HepG2 (cell line): ENCODE results near the gene HSP90AB1. TPM values are rescaled to one million over a fixed set of nuclear protein-coding genes. Genes with fewer than 3 reads are reported as not detected.

Source experiments
- FOXP4 ChIP-seq: sonication (generic); formaldehyde crosslinking; IDR thresholded peaks from 2 replicates; pipeline ENCODE4 v1.4.0; 2020; ENCODE audit warnings: missing genetic modification reagents
- HMGXB4 ChIP-seq, 2 experiments: sonication (generic) in 1 of 2; formaldehyde crosslinking in 1 of 2; IDR thresholded peaks; 2 replicates each; pipeline versions ENCODE4 v1.4.0 to v1.6.1; 2018 to 2020; ENCODE audit warnings: missing genetic modification reagents in 2 of 2, borderline replicate concordance in 1 of 2, low read depth in 1 of 2, mild to moderate bottlenecking in 1 of 2, missing biosample characterization in 1 of 2
- IRF9 ChIP-seq: sonication (generic); formaldehyde crosslinking; IDR thresholded peaks from 2 replicates; pipeline ENCODE4 v1.8.0; 2022; ENCODE audit warnings: missing genetic modification reagents, mild to moderate bottlenecking, borderline replicate concordance
- MXD1 ChIP-seq: sonication (generic); formaldehyde crosslinking; IDR thresholded peaks from 2 replicates; pipeline ENCODE4 v1.4.0; 2020; ENCODE audit warnings: mild to moderate bottlenecking, missing genetic modification reagents
- NCOA1 ChIP-seq: sonication (generic); formaldehyde crosslinking; IDR thresholded peaks from 2 replicates; pipeline ENCODE4 v1.9.0; 2021; ENCODE audit warnings: missing genetic modification reagents
- NCOA5 ChIP-seq: sonication (generic); formaldehyde crosslinking; IDR thresholded peaks from 2 replicates; pipeline ENCODE4 v1.4.0; 2020; ENCODE audit warnings: missing genetic modification reagents
- SALL2 ChIP-seq: sonication (generic); formaldehyde crosslinking; IDR thresholded peaks from 2 replicates; pipeline ENCODE4 v1.8.1; 2023; ENCODE audit warnings: mild to moderate bottlenecking, missing genetic modification reagents, inconsistent platforms
- SMARCC2 ChIP-seq: fragments of 450-650 bp; IDR thresholded peaks from 2 replicates; pipeline ENCODE4 v1.6.1; 2017; ENCODE audit warnings: antibody characterized with exemption, mild to moderate bottlenecking
- SUZ12 ChIP-seq: fragments of 150-350 bp; IDR thresholded peaks from 2 replicates; pipeline ENCODE4 v1.6.1; 2014; ENCODE audit warnings: low read depth, low read length
- ZBTB14 ChIP-seq: sonication (generic); formaldehyde crosslinking; IDR thresholded peaks from 2 replicates; pipeline ENCODE4 v1.4.0; 2020; ENCODE audit warnings: missing genetic modification reagents
- ZBTB40 ChIP-seq, 2 experiments: fragments of 450-650 bp in 1 of 2; sonication (generic) in 1 of 2; formaldehyde crosslinking in 1 of 2; IDR thresholded peaks; 2 replicates each; pipeline versions ENCODE4 v1.6.1 to v1.8.0; 2016 to 2022; ENCODE audit warnings: antibody characterized with exemption in 1 of 2, mild to moderate bottlenecking in 1 of 2, missing genetic modification reagents in 1 of 2
- polyA plus RNA-seq, 8 experiments: library from polyadenylated mRNA; depleted of rRNA in 3 of 8; stranded (reverse) in 7 of 8; unstranded in 1 of 8; fragments of >200 nt; fragmentation: Illumina TruSeq in 4 of 8; extraction: Trizol in 4 of 8; gene quantifications; 2 replicates each; pipeline versions ENCODE4 v1.2.1 to v1.2.3, GENCODE V29; 2011 to 2016; ENCODE audit warnings: low read depth in 4 of 8, missing spikeins in 1 of 8, mixed read lengths in 1 of 8; ENCODE audit not compliant: insufficient read depth in 1 of 8
- total RNA-seq, 5 experiments: library from RNA; depleted of rRNA; stranded (reverse); fragments of >200 nt; fragmentation: Illumina TruSeq; extraction: Trizol; gene quantifications; 2 replicates each; pipeline ENCODE4 v1.2.3, GENCODE V29; 2016; ENCODE audit warnings: low read depth in 1 of 5

The HSP90AB1 gene
- total and polyA plus RNA-seq, 2 of the 13 experiments (the other 11 are each of a cell fraction or from before 2014, with no cell fraction given): 1,325 to 1,472 TPM

GRCh38 chr6:44264154-44265006 lies 17.5 kb downstream of the HSP90AB1 start (continued):
- no peak for TF ChIP-seq ZBTB40 (IDR thresholded peaks at IDR 0.05)
- TF ChIP-seq ZBTB40 (CRISPR knock-in tag; IDR thresholded peaks at IDR 0.05): no peak
- no peak for TF ChIP-seq ZBTB14 (CRISPR knock-in tag)
- 0 out of 2 replicates have a peak, but pooled peaks have one; percentile 18 for TF ChIP-seq IRF9 (CRISPR knock-in tag)
- no peak for TF ChIP-seq HMGXB4 (CRISPR knock-in tag; IDR thresholded peaks at IDR 0.05; ENCODE audit: borderline replicate concordance in 1 of 2, low read depth in 1 of 2)
- TF ChIP-seq SMARCC2: no peak
- TF ChIP-seq MXD1 (CRISPR knock-in tag): no peak
- TF ChIP-seq SALL2 (CRISPR knock-in tag): no peak
- no peak for TF ChIP-seq SUZ12
- TF ChIP-seq FOXP4: peak; percentile 4; the same call in 1 of the 2 replicates
- TF ChIP-seq NCOA1 (CRISPR knock-in tag): no peak
- no peak for TF ChIP-seq NCOA5 (CRISPR knock-in tag)
